ENCODE results near the gene SNTB2.

SNTB2 gene

DNA sequence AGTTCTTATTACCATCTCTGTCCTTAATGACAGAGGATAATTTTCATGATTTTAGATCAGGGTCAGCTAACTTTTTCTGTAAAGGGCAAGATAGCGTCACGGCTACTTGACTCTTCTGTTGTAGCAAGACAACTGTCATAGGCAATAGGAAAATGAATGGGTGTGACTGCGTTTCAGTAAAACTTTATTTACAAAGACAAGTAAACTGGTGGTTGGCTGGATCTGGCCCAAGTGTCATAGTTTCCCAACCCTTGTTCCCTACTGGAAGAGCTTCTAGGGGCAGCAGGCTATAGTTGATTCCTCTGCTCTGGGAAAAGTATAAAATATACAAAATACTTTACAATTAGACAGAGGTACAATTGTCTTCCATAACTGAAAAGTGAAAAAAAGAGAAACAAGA lies 73.5 kb downstream of the SNTB2 start:
- no peak for DNase-seq
- Histone ChIP-seq H3K27me3 (no peaks in the 10 kb centered on the region), H3K36me3 (no peaks in the 10 kb centered on the region; the same call in 1 of the 2 replicates), H3K4me3 (ENCODE audit: low read depth, low read length) (no peak overlapping the region), H3K4me1 (no peaks in the 10 kb centered on the region), H3K9me3 (no peaks in the 10 kb centered on the region)
- TF ChIP-seq, protein P1, sequence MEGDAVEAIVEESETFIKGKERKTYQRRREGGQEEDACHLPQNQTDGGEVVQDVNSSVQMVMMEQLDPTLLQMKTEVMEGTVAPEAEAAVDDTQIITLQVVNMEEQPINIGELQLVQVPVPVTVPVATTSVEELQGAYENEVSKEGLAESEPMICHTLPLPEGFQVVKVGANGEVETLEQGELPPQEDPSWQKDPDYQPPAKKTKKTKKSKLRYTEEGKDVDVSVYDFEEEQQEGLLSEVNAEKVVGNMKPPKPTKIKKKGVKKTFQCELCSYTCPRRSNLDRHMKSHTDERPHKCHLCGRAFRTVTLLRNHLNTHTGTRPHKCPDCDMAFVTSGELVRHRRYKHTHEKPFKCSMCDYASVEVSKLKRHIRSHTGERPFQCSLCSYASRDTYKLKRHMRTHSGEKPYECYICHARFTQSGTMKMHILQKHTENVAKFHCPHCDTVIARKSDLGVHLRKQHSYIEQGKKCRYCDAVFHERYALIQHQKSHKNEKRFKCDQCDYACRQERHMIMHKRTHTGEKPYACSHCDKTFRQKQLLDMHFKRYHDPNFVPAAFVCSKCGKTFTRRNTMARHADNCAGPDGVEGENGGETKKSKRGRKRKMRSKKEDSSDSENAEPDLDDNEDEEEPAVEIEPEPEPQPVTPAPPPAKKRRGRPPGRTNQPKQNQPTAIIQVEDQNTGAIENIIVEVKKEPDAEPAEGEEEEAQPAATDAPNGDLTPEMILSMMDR (IDR thresholded peaks at IDR 0.05; ENCODE audit: low read depth, low read length), result no peak

DNA sequence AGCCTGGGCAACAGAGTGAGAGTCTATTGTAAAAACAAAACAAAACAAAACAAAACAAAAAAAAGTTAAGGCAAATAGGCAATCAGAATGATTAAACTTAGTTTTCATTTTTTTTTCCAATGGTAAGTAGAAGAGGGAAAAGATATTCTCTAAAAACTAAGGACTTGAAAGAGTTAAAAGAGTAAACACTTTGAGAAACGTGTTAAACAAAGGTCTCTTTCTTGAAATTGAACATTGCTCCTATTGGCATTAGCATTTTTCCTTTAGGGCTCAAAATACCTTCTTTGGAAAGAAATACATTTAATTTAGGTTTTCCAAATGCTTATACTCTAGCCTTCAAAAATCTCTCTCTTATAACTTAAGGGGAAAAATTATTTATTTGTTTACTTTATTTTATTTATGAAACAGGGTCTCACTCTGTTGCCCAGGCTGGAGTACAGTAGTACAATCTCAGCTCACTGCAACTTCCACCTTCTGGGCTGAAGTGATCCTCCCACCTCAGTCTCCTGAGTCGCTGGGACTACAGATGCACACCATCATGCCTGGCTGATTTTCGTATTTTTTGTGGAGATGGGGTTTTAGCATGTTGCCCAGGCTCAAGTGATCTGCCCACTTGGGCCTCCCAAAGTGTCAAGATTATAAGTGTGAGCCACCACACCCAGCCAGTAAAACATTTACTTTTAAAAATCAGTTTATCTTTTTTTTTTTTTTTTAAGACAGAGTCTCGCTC lies 79.5 kb downstream of the SNTB2 start:
- Histone ChIP-seq H3K4me1 (no peaks in the 10 kb centered on the region), H3K27me3 (no peaks in the 10 kb centered on the region), H3K36me3 (no peaks in the 10 kb centered on the region; the same call in 1 of the 2 replicates), H3K9me3 (no peaks in the 10 kb centered on the region), H3K4me3 (ENCODE audit: low read depth, low read length) (no peak overlapping the region)
- TF ChIP-seq, protein P1 (IDR thresholded peaks at IDR 0.05; ENCODE audit: low read depth, low read length), result no peak
- no peak for DNase-seq

- Histone ChIP-seq H3K27me3 (no peaks in the 10 kb centered on the region), H3K9me3 (no peaks in the 10 kb centered on the region), H3K4me3 (ENCODE audit: low read depth, low read length) (no peak overlapping the region), H3K36me3 (no peaks in the 10 kb centered on the region; the same call in 1 of the 2 replicates), H3K4me1 (no peaks in the 10 kb centered on the region)
- no peak for DNase-seq
- TF ChIP-seq, protein P1 (IDR thresholded peaks at IDR 0.05; ENCODE audit: low read depth, low read length), result no peak
Measured at GRCh38 chr16:69267633-69268032, 80.7 kb downstream of the SNTB2 start.

DNA sequence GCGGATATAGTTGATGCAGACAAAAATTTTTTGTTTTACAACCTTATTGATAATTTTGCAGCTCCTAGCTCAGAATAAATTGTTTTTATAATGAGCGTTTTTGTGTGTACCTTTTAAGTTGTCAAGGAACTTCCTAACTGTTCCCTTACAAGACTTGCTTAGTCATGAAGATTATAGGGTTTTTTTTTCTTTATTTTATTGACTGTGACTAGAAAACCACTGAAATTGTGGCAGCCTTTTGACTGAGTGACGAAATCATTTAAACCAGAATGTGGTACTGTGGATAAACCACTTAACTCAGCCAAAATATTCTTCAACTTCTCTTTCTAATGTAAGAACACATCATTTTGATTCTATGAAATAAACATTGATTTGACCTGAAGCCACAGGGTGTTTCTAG lies 83.4 kb downstream of the SNTB2 start:
- no peak for DNase-seq
- Histone ChIP-seq H3K36me3 (no peaks in the 10 kb centered on the region; the same call in 1 of the 2 replicates), H3K27me3 (no peaks in the 10 kb centered on the region), H3K4me3 (ENCODE audit: low read depth, low read length) (no peak overlapping the region), H3K4me1 (no peaks in the 10 kb centered on the region; the same call in 1 of the 2 replicates), H3K9me3 (no peaks in the 10 kb centered on the region)
- TF ChIP-seq, protein P1 (IDR thresholded peaks at IDR 0.05; ENCODE audit: low read depth, low read length), result no peak

DNA sequence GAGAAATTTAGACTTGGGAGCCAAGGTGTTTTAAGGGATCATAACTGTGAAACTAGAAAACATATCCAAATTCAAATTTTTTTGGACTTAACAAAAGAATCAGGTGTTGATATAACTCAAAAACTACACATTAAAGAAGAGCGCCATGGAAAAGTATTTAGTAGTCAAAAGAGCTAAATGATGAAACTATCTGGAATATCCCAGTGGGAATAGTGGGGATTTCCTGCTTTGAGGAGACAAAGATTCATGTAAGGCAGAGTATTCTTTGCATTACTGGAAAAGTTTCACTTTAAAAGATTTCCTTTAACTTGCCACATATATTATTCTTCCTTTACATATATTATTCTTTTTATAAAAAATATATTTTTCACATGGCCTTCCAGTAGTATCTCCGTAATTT lies 83.9 kb downstream of the SNTB2 start:
- no peak overlapping the region for H3K4me3 ChIP-seq (ENCODE audit: low read depth, low read length)
- TF ChIP-seq, protein P1 (IDR thresholded peaks at IDR 0.05; ENCODE audit: low read depth, low read length), result no peak

DNA sequence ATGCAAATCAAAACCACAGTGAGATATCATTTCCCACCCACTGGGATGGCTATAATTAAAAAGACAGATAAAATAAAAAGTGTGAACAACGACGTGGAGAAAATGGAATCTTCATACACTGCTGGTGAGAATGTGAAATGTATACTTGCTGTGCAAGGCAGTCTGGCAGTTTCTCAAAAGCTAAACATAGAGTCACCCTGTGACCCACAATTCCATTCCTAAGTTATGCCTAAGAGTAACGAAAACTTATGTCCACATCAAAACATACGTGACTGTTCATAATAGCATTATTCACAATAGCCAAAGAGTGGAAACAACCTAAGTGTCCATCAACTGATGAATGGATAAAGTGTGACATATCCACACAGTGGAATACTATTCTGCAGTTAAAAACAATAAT lies 86.0 kb downstream of the SNTB2 start:
- Histone ChIP-seq H3K27me3 (no peaks in the 10 kb centered on the region), H3K4me1 (no peaks in the 10 kb centered on the region; the same call in 1 of the 2 replicates), H3K9me3 (no peaks in the 10 kb centered on the region), H3K4me3 (ENCODE audit: low read depth, low read length) (no peak overlapping the region), H3K36me3 (no peaks in the 10 kb centered on the region)
- DNase-seq, result no peak
- TF ChIP-seq, protein P1 (IDR thresholded peaks at IDR 0.05; ENCODE audit: low read depth, low read length), result no peak

More for the DNA sequence above, 83.9 kb downstream of the SNTB2 start:
- no peak for DNase-seq
- Histone ChIP-seq H3K36me3 (no peaks in the 10 kb centered on the region; the same call in 1 of the 2 replicates), H3K27me3 (no peaks in the 10 kb centered on the region), H3K4me1 (no peaks in the 10 kb centered on the region; the same call in 1 of the 2 replicates), H3K9me3 (no peaks in the 10 kb centered on the region)
